ENCODE data around the gene RAMP2. TPM values are rescaled to one million over a fixed set of nuclear protein-coding genes. Genes with fewer than 3 reads are reported as not detected.

The RAMP2 gene
- total and polyA plus RNA-seq, 2 of the 13 experiments (the other 11 are each of a cell fraction or from before 2014, with no cell fraction given) = 1.4 to 5.2 TPM

DNA sequence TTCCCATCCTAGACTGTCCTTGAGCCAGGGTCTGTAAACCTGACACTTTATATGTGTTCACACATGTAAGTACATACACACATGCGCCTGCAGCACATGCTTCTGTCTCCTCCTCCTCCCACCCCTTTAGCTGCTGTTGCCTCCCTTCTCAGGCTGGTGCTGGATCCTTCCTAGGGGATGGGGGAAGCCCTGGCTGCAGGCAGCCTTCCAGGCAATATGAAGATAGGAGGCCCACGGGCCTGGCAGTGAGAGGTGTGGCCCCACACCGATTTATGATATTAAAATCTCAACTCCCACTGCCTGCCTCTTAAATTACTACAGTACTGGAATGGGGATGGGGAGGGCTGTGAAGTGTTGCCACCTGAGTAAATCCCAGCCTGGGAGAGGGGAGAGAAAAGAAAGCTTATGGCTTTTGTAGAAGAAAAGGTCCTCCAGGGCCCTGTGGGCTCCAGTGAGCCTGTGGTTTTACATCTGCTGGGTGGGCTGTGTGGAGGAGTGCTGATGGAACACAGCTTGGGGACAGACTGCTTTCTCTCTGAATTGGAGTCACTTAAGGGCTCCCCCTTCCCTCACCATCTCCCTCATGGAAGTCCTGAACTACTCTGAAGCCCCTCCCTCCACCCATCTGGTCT, 18.4 kb downstream of the RAMP2 start (continued):
- TF ChIP-seq ZNF142 (CRISPR knock-in tag; IDR thresholded peaks at IDR 0.05) (no peak), ZNF317 (CRISPR knock-in tag; IDR thresholded peaks at IDR 0.05) (no peak), ZSCAN30 (CRISPR knock-in tag; IDR thresholded peaks at IDR 0.05) (0 out of 2 replicates have a peak, but pooled peaks have one; percentile 69), ZNF362 (CRISPR knock-in tag; IDR thresholded peaks at IDR 0.05; ENCODE audit: borderline replicate concordance) (0 out of 2 replicates have a peak, but pooled peaks have one; percentile 19), ZXDC (CRISPR knock-in tag; IDR thresholded peaks at IDR 0.05) (no peak), NBN (conservative IDR thresholded peaks at IDR 0.05) (no peak), RCOR2 (CRISPR knock-in tag; IDR thresholded peaks at IDR 0.05) (no peak), RBAK (CRISPR knock-in tag; IDR thresholded peaks at IDR 0.05) (no peak), PRMT3 (CRISPR knock-in tag; IDR thresholded peaks at IDR 0.05; ENCODE audit: borderline replicate concordance, low read depth) (no peak), ZBTB8A (CRISPR knock-in tag; IDR thresholded peaks at IDR 0.05; ENCODE audit: borderline replicate concordance, low read depth) (no peak), NAIF1 (CRISPR knock-in tag; IDR thresholded peaks at IDR 0.05; ENCODE audit: borderline replicate concordance) (no peak), ZFP36 (IDR thresholded peaks at IDR 0.05; ENCODE audit: borderline replicate concordance, low read depth, low read length, partially characterized antibody) (no peak), SAFB2 (CRISPR knock-in tag; IDR thresholded peaks at IDR 0.05; ENCODE audit: borderline replicate concordance, low read depth) (no peak), PAWR (CRISPR knock-in tag; IDR thresholded peaks at IDR 0.05; ENCODE audit: borderline replicate concordance) (peak; percentile 44; the same call in 1 of the 2 replicates), SMAD3 (CRISPR knock-in tag; IDR thresholded peaks at IDR 0.05) (no peak; the same call in 1 of the 2 replicates), ZNF775 (CRISPR knock-in tag; IDR thresholded peaks at IDR 0.05; ENCODE audit: borderline replicate concordance) (0 out of 2 replicates have a peak, but pooled peaks have one; percentile 45)
- TF ChIP-seq, protein P1, sequence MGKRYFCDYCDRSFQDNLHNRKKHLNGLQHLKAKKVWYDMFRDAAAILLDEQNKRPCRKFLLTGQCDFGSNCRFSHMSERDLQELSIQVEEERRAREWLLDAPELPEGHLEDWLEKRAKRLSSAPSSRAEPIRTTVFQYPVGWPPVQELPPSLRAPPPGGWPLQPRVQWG (CRISPR knock-in tag; IDR thresholded peaks at IDR 0.05; ENCODE audit: borderline replicate concordance, low read depth) = no peak
- TF ChIP-seq, protein P2, sequence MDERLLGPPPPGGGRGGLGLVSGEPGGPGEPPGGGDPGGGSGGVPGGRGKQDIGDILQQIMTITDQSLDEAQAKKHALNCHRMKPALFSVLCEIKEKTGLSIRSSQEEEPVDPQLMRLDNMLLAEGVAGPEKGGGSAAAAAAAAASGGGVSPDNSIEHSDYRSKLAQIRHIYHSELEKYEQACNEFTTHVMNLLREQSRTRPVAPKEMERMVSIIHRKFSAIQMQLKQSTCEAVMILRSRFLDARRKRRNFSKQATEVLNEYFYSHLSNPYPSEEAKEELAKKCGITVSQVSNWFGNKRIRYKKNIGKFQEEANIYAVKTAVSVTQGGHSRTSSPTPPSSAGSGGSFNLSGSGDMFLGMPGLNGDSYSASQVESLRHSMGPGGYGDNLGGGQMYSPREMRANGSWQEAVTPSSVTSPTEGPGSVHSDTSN (CRISPR knock-in tag; IDR thresholded peaks at IDR 0.05) = 0 out of 2 replicates have a peak, but pooled peaks have one; percentile 3
